Measurements from ENCODE around the gene AUTS2. TPM values are rescaled to one million over a fixed set of nuclear protein-coding genes. Genes with fewer than 3 reads are reported as not detected.

AUTS2 gene
- total RNA-seq, 3 donors from 2014 or later: 31.5 to 94.3 (median 81.3) TPM

DNA sequence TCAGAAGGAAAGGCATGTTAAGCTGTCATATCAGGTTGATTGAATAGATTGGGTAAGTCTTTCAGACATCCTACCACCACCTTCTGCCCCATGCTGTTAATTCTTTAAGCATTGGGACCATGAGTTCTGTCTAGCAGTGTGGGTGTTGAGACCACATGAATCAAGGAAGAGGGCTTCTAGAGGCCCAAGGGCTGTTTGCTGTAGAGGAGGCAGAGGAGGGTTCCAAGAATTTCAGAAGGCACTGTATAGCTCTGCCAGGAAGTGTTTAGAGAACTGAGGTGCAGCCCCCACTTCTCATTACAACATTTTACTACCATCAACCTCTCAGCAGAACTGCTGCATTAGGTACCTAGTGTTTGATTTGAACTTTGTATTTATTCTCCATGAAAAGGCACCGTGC, 720.2 kb downstream of the AUTS2 start:
- no peak overlapping the region for H3K27ac ChIP-seq
- no peaks in the 10 kb centered on the region for H3K4me1 ChIP-seq
- no peaks in the 10 kb centered on the region for H3K36me3 ChIP-seq
- H3K27me3 ChIP-seq: no peaks in the 10 kb centered on the region
- TF ChIP-seq POLR2A (IDR thresholded peaks at IDR 0.05): no peak
- TF ChIP-seq POLR2AphosphoS5 (IDR thresholded peaks at IDR 0.05): no peak
- TF ChIP-seq, protein P1, sequence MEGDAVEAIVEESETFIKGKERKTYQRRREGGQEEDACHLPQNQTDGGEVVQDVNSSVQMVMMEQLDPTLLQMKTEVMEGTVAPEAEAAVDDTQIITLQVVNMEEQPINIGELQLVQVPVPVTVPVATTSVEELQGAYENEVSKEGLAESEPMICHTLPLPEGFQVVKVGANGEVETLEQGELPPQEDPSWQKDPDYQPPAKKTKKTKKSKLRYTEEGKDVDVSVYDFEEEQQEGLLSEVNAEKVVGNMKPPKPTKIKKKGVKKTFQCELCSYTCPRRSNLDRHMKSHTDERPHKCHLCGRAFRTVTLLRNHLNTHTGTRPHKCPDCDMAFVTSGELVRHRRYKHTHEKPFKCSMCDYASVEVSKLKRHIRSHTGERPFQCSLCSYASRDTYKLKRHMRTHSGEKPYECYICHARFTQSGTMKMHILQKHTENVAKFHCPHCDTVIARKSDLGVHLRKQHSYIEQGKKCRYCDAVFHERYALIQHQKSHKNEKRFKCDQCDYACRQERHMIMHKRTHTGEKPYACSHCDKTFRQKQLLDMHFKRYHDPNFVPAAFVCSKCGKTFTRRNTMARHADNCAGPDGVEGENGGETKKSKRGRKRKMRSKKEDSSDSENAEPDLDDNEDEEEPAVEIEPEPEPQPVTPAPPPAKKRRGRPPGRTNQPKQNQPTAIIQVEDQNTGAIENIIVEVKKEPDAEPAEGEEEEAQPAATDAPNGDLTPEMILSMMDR (IDR thresholded peaks at IDR 0.05): no peak
- intact Hi-C loops (cut with DNase I; ENCODE audit: low total_unique reads): no loop called here
- no peak for DNase-seq (ENCODE audit: low spot score in 2 of 2)
- H3K4me3 ChIP-seq: no peak overlapping the region
- no peaks in the 10 kb centered on the region for H3K9me3 ChIP-seq

DNA sequence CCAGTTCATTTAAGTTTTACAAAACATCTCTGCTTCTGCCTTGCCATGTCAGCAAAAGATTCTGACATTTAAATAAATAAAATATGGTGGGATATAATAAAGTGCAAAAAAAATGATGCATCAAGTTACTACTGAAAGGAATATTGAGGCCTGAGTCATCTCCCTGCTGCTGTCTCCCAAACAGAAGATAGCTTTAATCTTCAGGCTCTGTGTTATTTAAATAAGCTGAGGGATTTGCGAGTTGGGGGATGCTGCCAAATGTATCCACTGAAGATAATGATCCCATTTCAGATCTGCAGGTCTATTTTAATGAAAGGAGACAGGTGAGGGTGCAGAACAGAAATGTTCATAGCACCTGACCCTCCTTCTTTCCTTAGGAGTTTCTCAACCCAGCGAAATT, 720.8 kb downstream of the AUTS2 start:
- no peak for DNase-seq (ENCODE audit: low spot score in 2 of 2)

DNA sequence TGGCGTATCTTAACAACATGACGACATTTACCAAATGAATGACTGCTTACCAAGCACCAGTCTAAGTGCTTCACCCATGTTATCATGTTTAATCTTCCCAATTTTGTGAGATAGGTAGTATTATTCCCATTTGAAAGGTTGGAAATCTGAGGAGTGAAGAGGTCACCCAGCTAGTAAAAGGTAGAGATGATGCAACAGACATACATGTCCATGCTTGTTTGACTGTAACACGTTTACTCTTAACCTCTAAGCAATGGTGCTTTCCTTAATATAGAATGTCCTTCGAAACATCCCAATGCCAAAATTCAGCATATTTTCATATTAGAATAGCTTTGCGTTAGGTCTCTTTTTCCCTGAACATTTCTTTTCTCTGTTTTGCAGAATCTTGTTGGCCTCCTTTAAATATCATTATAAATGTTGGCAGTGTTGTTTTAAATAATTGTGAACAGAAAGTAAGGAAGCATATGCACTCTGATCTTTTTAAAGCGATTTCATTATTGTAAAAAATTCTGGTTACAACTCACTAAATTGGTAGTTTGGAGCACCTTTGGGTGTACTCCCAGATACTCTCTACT, 722.8 kb downstream of the AUTS2 start:
- Histone ChIP-seq H3K27ac (no peak overlapping the region), H3K36me3 (no peaks in the 10 kb centered on the region), H3K27me3 (no peaks in the 10 kb centered on the region), H3K9me3 (no peaks in the 10 kb centered on the region), H3K4me3 (no peak overlapping the region), H3K4me1 (no peaks in the 10 kb centered on the region)
- DNase-seq (ENCODE audit: low spot score in 2 of 2): no peak
- intact Hi-C loops (cut with DNase I; ENCODE audit: low total_unique reads): no loop called here
- TF ChIP-seq, protein P1 (IDR thresholded peaks at IDR 0.05): no peak

More for the DNA sequence above, 720.8 kb downstream of the AUTS2 start:
- Histone ChIP-seq H3K4me3 (no peak overlapping the region), H3K9me3 (no peaks in the 10 kb centered on the region), H3K27ac (no peak overlapping the region), H3K27me3 (no peaks in the 10 kb centered on the region), H3K4me1 (no peaks in the 10 kb centered on the region), H3K36me3 (no peaks in the 10 kb centered on the region)
- intact Hi-C loops (cut with DNase I; ENCODE audit: low total_unique reads): no loop called here
- TF ChIP-seq POLR2AphosphoS5 (IDR thresholded peaks at IDR 0.05) (no peak), POLR2A (IDR thresholded peaks at IDR 0.05) (no peak)
- TF ChIP-seq, protein P1 (IDR thresholded peaks at IDR 0.05): no peak

DNA sequence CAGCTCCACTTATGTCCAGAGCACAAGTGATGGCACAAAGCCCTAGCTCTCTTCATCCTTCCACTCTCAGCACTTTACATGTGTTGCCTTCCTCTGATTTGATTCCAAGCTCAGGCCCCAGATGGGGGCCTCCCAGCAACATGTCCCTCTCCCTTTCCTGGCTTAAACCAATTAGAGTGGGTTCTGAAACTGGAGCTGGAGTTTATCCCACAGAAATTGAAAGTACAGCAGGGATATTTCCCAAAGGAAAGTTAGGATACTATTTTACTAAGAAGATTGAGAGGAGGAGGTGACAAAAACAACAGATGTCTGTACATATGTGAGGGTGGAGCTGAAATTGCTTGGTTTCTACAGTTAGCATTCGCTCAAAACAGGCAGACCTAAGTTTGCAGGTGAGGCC, 724.6 kb downstream of the AUTS2 start:
- H3K4me3 ChIP-seq: no peak overlapping the region
- no peaks in the 10 kb centered on the region for H3K4me1 ChIP-seq
- no peak overlapping the region for H3K27ac ChIP-seq
- no peak for DNase-seq (ENCODE audit: low spot score in 2 of 2)
- intact Hi-C loops (cut with DNase I; ENCODE audit: low total_unique reads): no loop called here
- H3K27me3 ChIP-seq: no peaks in the 10 kb centered on the region
- H3K36me3 ChIP-seq: no peaks in the 10 kb centered on the region
- H3K9me3 ChIP-seq: no peaks in the 10 kb centered on the region
- no peak for TF ChIP-seq POLR2AphosphoS5 (IDR thresholded peaks at IDR 0.05)
- no peak for TF ChIP-seq POLR2A (IDR thresholded peaks at IDR 0.05)
- TF ChIP-seq, protein P1 (IDR thresholded peaks at IDR 0.05): no peak

DNA sequence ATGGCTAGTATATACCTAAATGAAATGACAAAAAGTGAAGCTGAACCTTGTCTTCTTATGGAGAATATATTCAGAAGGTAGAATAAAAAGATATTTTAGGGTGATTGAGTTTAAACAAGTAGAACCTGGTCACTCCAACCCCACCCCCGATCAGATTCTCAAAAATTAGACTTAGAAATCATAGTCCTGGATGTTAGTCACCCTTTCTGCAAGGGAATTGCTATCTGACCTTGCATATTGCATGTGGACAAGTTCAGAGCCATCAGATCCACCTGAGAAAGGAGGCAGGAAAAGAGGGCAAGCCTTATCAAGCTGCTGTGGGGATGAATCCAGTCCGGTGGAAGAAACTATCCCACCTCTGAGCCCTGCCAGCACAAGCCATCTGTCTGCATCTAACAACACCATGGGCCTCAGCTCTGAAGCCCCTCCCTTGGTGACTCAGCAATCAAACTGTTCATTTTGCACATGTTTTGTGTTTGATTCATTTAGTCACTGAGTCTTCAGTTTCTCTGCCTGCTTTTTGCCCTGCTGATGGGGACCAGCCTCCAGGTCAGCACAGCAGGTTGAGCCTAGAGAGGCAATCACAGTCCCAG, 727.3 kb downstream of the AUTS2 start:
- Histone ChIP-seq H3K9me3 (no peaks in the 10 kb centered on the region), H3K27me3 (no peaks in the 10 kb centered on the region), H3K27ac (no peak overlapping the region), H3K36me3 (no peaks in the 10 kb centered on the region), H3K4me1 (no peaks in the 10 kb centered on the region), H3K4me3 (no peak overlapping the region)
- intact Hi-C loops (cut with DNase I; ENCODE audit: low total_unique reads): no loop called here
- TF ChIP-seq POLR2A (IDR thresholded peaks at IDR 0.05): no peak
- no peak for DNase-seq (ENCODE audit: low spot score in 2 of 2)

Measured in breast epithelium (tissue), 4 donors.